ENCODE results near the gene ZFP1. TPM values are rescaled to one million over a fixed set of nuclear protein-coding genes. Genes with fewer than 3 reads are reported as not detected.

Gene ZFP1
- total RNA-seq, 1 experiment from 2014 or later, result 9.7 TPM

- no peak for TF ChIP-seq ARID4B (CRISPR knock-in tag; IDR thresholded peaks at IDR 0.05; ENCODE audit: borderline replicate concordance)
- no peak for TF ChIP-seq TEAD4 (CRISPR knock-in tag; IDR thresholded peaks at IDR 0.05)
- no peak for TF ChIP-seq ERG (CRISPR knock-in tag; IDR thresholded peaks at IDR 0.05)
- TF ChIP-seq OVOL2 (CRISPR knock-in tag; IDR thresholded peaks at IDR 0.05; ENCODE audit: borderline replicate concordance), result no peak
- TF ChIP-seq SMAD3 (CRISPR knock-in tag; IDR thresholded peaks at IDR 0.05; ENCODE audit: borderline replicate concordance), result no peak
- no peak for TF ChIP-seq IRF2 (CRISPR knock-in tag; IDR thresholded peaks at IDR 0.05; ENCODE audit: borderline replicate concordance, low read depth)
- no peak for TF ChIP-seq NFATC4 (CRISPR knock-in tag; IDR thresholded peaks at IDR 0.05)
Observed at GRCh38 chr16:75192606-75193264, 44.4 kb downstream of the ZFP1 start (continued).

GRCh38 chr16:75193265-75193650 lies 44.9 kb downstream of the ZFP1 start:
- Mint-ChIP-seq H3K27me3 (ENCODE audit: low read depth) (no peaks in the 10 kb centered on the region; the same call in none of the 2 replicates), H3K36me3 (no peaks in the 10 kb centered on the region), H3K4me3 (no peak overlapping the region), H3K9me3 (no peaks in the 10 kb centered on the region), H3K4me1 (peaks cover 6% of the 10 kb centered on the region), H3K27ac (no peak overlapping the region)
- POLR2A ChIA-PET, result no interaction called here
- DNase-seq (ENCODE audit: low spot score) (no peak), ATAC-seq (no peak)
- CTCF ChIA-PET, result no interaction called here
- TF ChIP-seq ATF1 (CRISPR knock-in tag; IDR thresholded peaks at IDR 0.05) (no peak), ZNF281 (CRISPR knock-in tag; IDR thresholded peaks at IDR 0.05) (no peak), NR1H2 (CRISPR knock-in tag; IDR thresholded peaks at IDR 0.05) (no peak), SMAD4 (CRISPR knock-in tag; IDR thresholded peaks at IDR 0.05) (no peak), USF1 (CRISPR knock-in tag; IDR thresholded peaks at IDR 0.05) (no peak), ESRRA (CRISPR knock-in tag; IDR thresholded peaks at IDR 0.05; ENCODE audit: borderline replicate concordance) (no peak), IRF1 (CRISPR knock-in tag; IDR thresholded peaks at IDR 0.05) (no peak), CREM (CRISPR knock-in tag; IDR thresholded peaks at IDR 0.05) (no peak), ZNF138 (CRISPR knock-in tag; conservative IDR thresholded peaks at IDR 0.05) (no peak), CREB1 (CRISPR knock-in tag; IDR thresholded peaks at IDR 0.05) (no peak), ERG (CRISPR knock-in tag; IDR thresholded peaks at IDR 0.05) (no peak), TP53 (CRISPR knock-in tag; IDR thresholded peaks at IDR 0.05) (no peak), CBFB (CRISPR knock-in tag; IDR thresholded peaks at IDR 0.05; ENCODE audit: low read depth) (no peak), SP1 (CRISPR knock-in tag; conservative IDR thresholded peaks at IDR 0.05) (no peak), IRF2 (CRISPR knock-in tag; IDR thresholded peaks at IDR 0.05; ENCODE audit: borderline replicate concordance, low read depth) (no peak), ZNF121 (CRISPR knock-in tag; IDR thresholded peaks at IDR 0.05) (no peak), GABPB1 (CRISPR knock-in tag; IDR thresholded peaks at IDR 0.05) (no peak)
